Gastroesophageal sphincter (tissue), 3 donors: Measurements from ENCODE around the gene CEBPG.

Experiments used
- POLR2A ChIP-seq, 2 donors: fragments of 450-650 bp; IDR thresholded peaks; one replicate each; pipeline ENCODE4 v1.6.1; 2017; ENCODE audit warnings: antibody characterized with exemption in 2 of 2, mild to moderate bottlenecking in 2 of 2, moderate library complexity in 1 of 2
- TF ChIP-seq, protein P1 (sequence below), 4 experiments: fragments of 200-600 bp in 2 of 4; fragments of 450-650 bp in 2 of 4; sonication (generic) in 1 of 4; IDR thresholded peaks; one replicate each; pipeline ENCODE4 v1.5.1; 2017 to 2019; ENCODE audit warnings: antibody characterized with exemption in 4 of 4, mild to moderate bottlenecking in 2 of 4, moderate library complexity in 2 of 4

GRCh38 chr19:33409906-33410685 is 36.6 kb downstream of the CEBPG start:
- TF ChIP-seq, protein P1, sequence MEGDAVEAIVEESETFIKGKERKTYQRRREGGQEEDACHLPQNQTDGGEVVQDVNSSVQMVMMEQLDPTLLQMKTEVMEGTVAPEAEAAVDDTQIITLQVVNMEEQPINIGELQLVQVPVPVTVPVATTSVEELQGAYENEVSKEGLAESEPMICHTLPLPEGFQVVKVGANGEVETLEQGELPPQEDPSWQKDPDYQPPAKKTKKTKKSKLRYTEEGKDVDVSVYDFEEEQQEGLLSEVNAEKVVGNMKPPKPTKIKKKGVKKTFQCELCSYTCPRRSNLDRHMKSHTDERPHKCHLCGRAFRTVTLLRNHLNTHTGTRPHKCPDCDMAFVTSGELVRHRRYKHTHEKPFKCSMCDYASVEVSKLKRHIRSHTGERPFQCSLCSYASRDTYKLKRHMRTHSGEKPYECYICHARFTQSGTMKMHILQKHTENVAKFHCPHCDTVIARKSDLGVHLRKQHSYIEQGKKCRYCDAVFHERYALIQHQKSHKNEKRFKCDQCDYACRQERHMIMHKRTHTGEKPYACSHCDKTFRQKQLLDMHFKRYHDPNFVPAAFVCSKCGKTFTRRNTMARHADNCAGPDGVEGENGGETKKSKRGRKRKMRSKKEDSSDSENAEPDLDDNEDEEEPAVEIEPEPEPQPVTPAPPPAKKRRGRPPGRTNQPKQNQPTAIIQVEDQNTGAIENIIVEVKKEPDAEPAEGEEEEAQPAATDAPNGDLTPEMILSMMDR (IDR thresholded peaks at IDR 0.05) = no peak
- TF ChIP-seq POLR2A (IDR thresholded peaks at IDR 0.05) = no peak
